ENCODE data around the gene LST1. TPM values are rescaled to one million over a fixed set of nuclear protein-coding genes. Genes with fewer than 3 reads are reported as not detected.

LST1 gene
- total and polyA plus RNA-seq, 2 of the 4 experiments (the other 2 are of a cell fraction): not detected

DNA sequence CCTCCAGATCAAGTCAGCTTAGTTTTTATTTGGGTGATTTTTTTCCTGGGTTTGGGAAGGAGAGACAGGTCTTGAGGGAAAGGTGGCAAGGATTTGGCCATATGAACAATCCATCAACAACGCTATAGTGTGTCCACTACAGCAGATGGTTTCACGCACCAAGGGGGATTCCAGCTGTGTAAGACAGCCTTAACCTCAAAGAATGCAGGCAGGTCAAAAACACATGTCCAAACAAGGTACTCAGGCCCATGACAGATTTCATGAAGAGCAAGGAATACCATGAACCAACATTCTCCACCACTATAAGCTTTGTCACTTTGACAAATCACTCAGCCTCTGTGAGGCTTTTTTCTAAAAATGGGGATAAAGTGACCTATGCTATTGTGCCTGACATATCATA is 30.9 kb downstream of the LST1 start:
- no peak for TF ChIP-seq MXI1 (IDR thresholded peaks at IDR 0.05; ENCODE audit: borderline replicate concordance, low read depth, low read length)
- no peak for TF ChIP-seq RFX5 (IDR thresholded peaks at IDR 0.05; ENCODE audit: low read depth, low read length)
- no peak for TF ChIP-seq MAFK (IDR thresholded peaks at IDR 0.05; ENCODE audit: low read depth, low read length)
- no peak for TF ChIP-seq BHLHE40 (IDR thresholded peaks at IDR 0.05; ENCODE audit: low read depth, low read length)
- no peak for TF ChIP-seq USF2 (IDR thresholded peaks at IDR 0.05; ENCODE audit: low read depth, low read length)
- TF ChIP-seq SMC3 (IDR thresholded peaks at IDR 0.05; ENCODE audit: low read depth, low read length): no peak
- no peak for TF ChIP-seq RCOR1 (IDR thresholded peaks at IDR 0.05; ENCODE audit: insufficient replicate concordance, low read length)
- no peak for TF ChIP-seq CEBPB (IDR thresholded peaks at IDR 0.05; ENCODE audit: low read depth, low read length)
- no peak for TF ChIP-seq MAZ (IDR thresholded peaks at IDR 0.05; ENCODE audit: borderline replicate concordance, low read depth, low read length)
- TF ChIP-seq NFE2L2 (IDR thresholded peaks at IDR 0.05; ENCODE audit: low read depth, low read length): no peak
- TF ChIP-seq, protein P1, sequence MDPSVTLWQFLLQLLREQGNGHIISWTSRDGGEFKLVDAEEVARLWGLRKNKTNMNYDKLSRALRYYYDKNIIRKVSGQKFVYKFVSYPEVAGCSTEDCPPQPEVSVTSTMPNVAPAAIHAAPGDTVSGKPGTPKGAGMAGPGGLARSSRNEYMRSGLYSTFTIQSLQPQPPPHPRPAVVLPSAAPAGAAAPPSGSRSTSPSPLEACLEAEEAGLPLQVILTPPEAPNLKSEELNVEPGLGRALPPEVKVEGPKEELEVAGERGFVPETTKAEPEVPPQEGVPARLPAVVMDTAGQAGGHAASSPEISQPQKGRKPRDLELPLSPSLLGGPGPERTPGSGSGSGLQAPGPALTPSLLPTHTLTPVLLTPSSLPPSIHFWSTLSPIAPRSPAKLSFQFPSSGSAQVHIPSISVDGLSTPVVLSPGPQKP (IDR thresholded peaks at IDR 0.05; ENCODE audit: borderline replicate concordance, low read depth, low read length): no peak
- no peak for TF ChIP-seq CHD1 (IDR thresholded peaks at IDR 0.05; ENCODE audit: low read depth, low read length)
- TF ChIP-seq RAD21 (IDR thresholded peaks at IDR 0.05; ENCODE audit: low read length): no peak
- Histone ChIP-seq H3K4me1 (ENCODE audit: control insufficient read depth, insufficient read depth, low read length) (no peaks in the 10 kb centered on the region), H2AFZ (replicated peaks; ENCODE audit: low read length, poor library complexity) (no peak overlapping the region), H2BK20ac (ENCODE audit: low read depth, low read length) (no peak overlapping the region), H3K23ac (ENCODE audit: low read depth, low read length) (no peak overlapping the region), H3K4ac (ENCODE audit: low read depth, low read length) (no peak overlapping the region), H3K27me3 (ENCODE audit: control insufficient read depth, insufficient read depth, low read length) (peaks cover 3% of the 10 kb centered on the region), H3K4me2 (ENCODE audit: low read depth, low read length) (no peak overlapping the region), H3K56ac (ENCODE audit: extremely low read depth, insufficient read depth, low read length) (no peak overlapping the region), H4K5ac (ENCODE audit: low read depth, low read length) (no peak overlapping the region), H3K9me1 (ENCODE audit: insufficient read depth, low read length) (0 out of 2 replicates have a peak, but pooled peaks cover 3% of the 10 kb centered on the region), H2AK9ac (replicated peaks; ENCODE audit: low read depth, low read length, poor library complexity) (no peak overlapping the region), H2BK120ac (ENCODE audit: low read depth, low read length) (no peak overlapping the region), H3K18ac (ENCODE audit: low read depth, low read length) (no peak overlapping the region), H2BK15ac (ENCODE audit: low read depth, low read length) (no peak overlapping the region), H3K9me3 (ENCODE audit: control insufficient read depth, insufficient read depth, low read length) (no peaks in the 10 kb centered on the region), H2AK5ac (ENCODE audit: low read depth, low read length) (no peak overlapping the region), H4K91ac (ENCODE audit: insufficient read depth, low read depth, low read length) (no peak overlapping the region), H3K36me3 (ENCODE audit: control insufficient read depth, insufficient read depth, low read length) (no peaks in the 10 kb centered on the region; the same call in 1 of the 2 replicates), H3K14ac (replicated peaks; ENCODE audit: low read depth, low read length) (no peak overlapping the region), H4K8ac (ENCODE audit: low read depth in 2 of 2, low read length in 2 of 2) (no peak overlapping the region), H2BK5ac (ENCODE audit: low read depth, low read length, poor library complexity, severe bottlenecking) (no peak overlapping the region), H3K4me3 (ENCODE audit: insufficient read depth, low read depth, low read length) (no peak overlapping the region), H3K79me1 (ENCODE audit: low read depth in 1 of 2, low read length in 2 of 2) (peaks cover 0 to 8% of the 10 kb centered on the region in 2 experiments; a peak in 1 of 4 replicates), H4K20me1 (ENCODE audit: insufficient read depth, low read length) (peaks cover 11% of the 10 kb centered on the region), H3K9ac (ENCODE audit: low read depth, low read length) (no peak overlapping the region), H3K27ac (ENCODE audit: insufficient read depth, low read length) (no peak overlapping the region)
- ChIA-PET CTCF (no interaction called here), POLR2A (ENCODE audit: unreplicated experiment) (no interaction called here)
- dilution Hi-C loops (cut with HindIII; ENCODE audit: low sequenced_read_pairs, unreplicated experiment): no loop called here
- no peak for DNase-seq
- no TSS peak for BruUV-seq (replicated peaks)
- in situ Hi-C loops (cut with MboI; ENCODE audit: low sequenced_read_pairs): no loop called here
- no peak for ATAC-seq (ENCODE audit: low read depth)
- no CpG with 5 or more reads among the region's 2 CpGs for WGBS, 2 experiments (ENCODE audit: extremely low coverage in 2 of 2, insufficient read length in 1 of 2)
- intact Hi-C loops (cut with micrococcal nuclease): no loop called here
